Gastrocnemius medialis (tissue), 4 donors: ENCODE measurements around the gene OTULIN. TPM values are rescaled to one million over a fixed set of nuclear protein-coding genes. Genes with fewer than 3 reads are reported as not detected.
A peak's percentile ranks its signal among the peaks of the same experiment; 100 is the strongest.

Experiments used
- ATAC-seq, 2 donors: fragments of 150-250 bp; one replicate each; pipeline ENCODE4 v1.9.1; 2016
- DNase-seq, 2 donors: peaks; one replicate each; pipeline ENCODE4 v3.0.0-alpha.2; 2019
- H3K27ac ChIP-seq, 4 donors: fragments of 200-600 bp; sonication (generic); 1 replicate in 1 of 4; 2 replicates in 3 of 4; pipeline ENCODE4 v1.5.1; 2016 to 2018; ENCODE audit warnings: mild to moderate bottlenecking in 2 of 4, moderate library complexity in 1 of 4
- H3K27me3 ChIP-seq, 3 donors: fragments of 200-600 bp; sonication (generic) in 2 of 3; 1 replicate in 1 of 3; 2 replicates in 2 of 3; pipeline versions ENCODE4 v1.5.1 to v1.6.0; 2016 to 2019; ENCODE audit warnings: mild to moderate bottlenecking in 1 of 3, moderate library complexity in 1 of 3
- H3K36me3 ChIP-seq, 2 donors: fragments of 200-600 bp; sonication (generic) in 1 of 2; one replicate each; pipeline ENCODE4 v1.5.1; 2017 to 2018
- H3K4me1 ChIP-seq, 2 donors: fragments of 200-600 bp; sonication (generic) in 1 of 2; one replicate each; pipeline ENCODE4 v1.5.1; 2016 to 2017; ENCODE audit warnings: mild to moderate bottlenecking in 2 of 2
- H3K4me3 ChIP-seq, 4 donors: fragments of 200-600 bp; sonication (generic) in 3 of 4; 1 replicate in 1 of 4; 2 replicates in 3 of 4; pipeline ENCODE4 v1.5.1; 2016 to 2019; ENCODE audit warnings: mild to moderate bottlenecking in 2 of 4
- H3K9me3 ChIP-seq, 3 donors: fragments of 200-600 bp; sonication (generic) in 2 of 3; 1 replicate in 1 of 3; 2 replicates in 2 of 3; pipeline ENCODE4 v1.5.1; 2016 to 2019
- POLR2A ChIP-seq, 2 donors: fragments of 450-650 bp; IDR thresholded peaks; one replicate each; pipeline ENCODE4 v1.6.1; 2017; ENCODE audit warnings: antibody characterized with exemption in 2 of 2, mild to moderate bottlenecking in 2 of 2, moderate library complexity in 2 of 2
- in situ Hi-C, 4 donors: fragments of 200-750 bp; cut with MboI; loops; one replicate each; pipeline versions ENCODE4 v1.15.0 to v1.8.0; 2017; ENCODE audit warnings: low sequenced_read_pairs in 4 of 4
- intact Hi-C: fragments of 100-400 bp; cut with DNase I; formaldehyde crosslinking; loops from one replicate; pipeline ENCODE4 v1.15.1; 2023; ENCODE audit warnings: low total_unique reads
- total RNA-seq, 4 donors: library from RNA; depleted of rRNA; stranded (reverse); fragments of >200 nt; gene quantifications; one replicate each; pipeline versions ENCODE4 v1.1.0 to v1.2.3, GENCODE V29; 2016
- TF ChIP-seq, protein P1 (sequence below), 5 experiments: fragments of 450-650 bp in 3 of 5; fragments of 200-600 bp in 2 of 5; sonication (generic) in 2 of 5; IDR thresholded peaks in 4 of 5; conservative IDR thresholded peaks in 1 of 5; 1 replicate in 4 of 5; 2 replicates in 1 of 5; pipeline ENCODE4 v1.5.1; 2016 to 2019; ENCODE audit warnings: antibody characterized with exemption in 5 of 5, mild to moderate bottlenecking in 3 of 5, moderate library complexity in 3 of 5

Gene OTULIN
- total RNA-seq, 4 donors from 2014 or later: 15.1 to 28.3 (median 20.2) TPM

DNA sequence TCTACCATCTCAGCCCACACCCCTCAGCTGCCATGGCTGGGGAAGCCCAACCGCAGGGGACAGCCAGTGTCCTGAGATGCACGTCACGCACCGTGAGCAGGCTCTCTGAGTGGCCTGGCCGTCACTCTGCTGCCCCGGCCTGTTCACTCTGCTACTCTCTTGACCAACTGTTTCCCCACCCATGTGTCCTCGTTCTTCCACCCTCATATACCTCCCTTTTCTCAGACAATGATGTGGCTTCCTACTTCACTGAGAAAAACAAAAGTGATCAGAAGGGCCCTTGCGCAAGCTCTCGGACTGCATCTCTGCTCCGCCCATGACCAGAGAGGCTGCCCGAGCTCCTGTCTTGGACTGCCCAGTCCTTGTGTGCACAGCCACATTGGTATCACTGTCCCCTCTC lies 47.6 kb downstream of the OTULIN start:
- no peak for DNase-seq
- in situ Hi-C loops: no loop called here
- Histone ChIP-seq H3K36me3 (peaks cover 0 to 48% of the 10 kb centered on the region in 2 donors), H3K27ac (no peak overlapping the region), H3K9me3 (no peaks in the 10 kb centered on the region), H3K4me1 (peaks cover 4 to 12% of the 10 kb centered on the region in 2 donors), H3K27me3 (no peaks in the 10 kb centered on the region), H3K4me3 (no peak overlapping the region)
- intact Hi-C loops: no loop called here
- ATAC-seq: no peak
- TF ChIP-seq POLR2A (IDR thresholded peaks at IDR 0.05): no peak
- TF ChIP-seq, protein P1, sequence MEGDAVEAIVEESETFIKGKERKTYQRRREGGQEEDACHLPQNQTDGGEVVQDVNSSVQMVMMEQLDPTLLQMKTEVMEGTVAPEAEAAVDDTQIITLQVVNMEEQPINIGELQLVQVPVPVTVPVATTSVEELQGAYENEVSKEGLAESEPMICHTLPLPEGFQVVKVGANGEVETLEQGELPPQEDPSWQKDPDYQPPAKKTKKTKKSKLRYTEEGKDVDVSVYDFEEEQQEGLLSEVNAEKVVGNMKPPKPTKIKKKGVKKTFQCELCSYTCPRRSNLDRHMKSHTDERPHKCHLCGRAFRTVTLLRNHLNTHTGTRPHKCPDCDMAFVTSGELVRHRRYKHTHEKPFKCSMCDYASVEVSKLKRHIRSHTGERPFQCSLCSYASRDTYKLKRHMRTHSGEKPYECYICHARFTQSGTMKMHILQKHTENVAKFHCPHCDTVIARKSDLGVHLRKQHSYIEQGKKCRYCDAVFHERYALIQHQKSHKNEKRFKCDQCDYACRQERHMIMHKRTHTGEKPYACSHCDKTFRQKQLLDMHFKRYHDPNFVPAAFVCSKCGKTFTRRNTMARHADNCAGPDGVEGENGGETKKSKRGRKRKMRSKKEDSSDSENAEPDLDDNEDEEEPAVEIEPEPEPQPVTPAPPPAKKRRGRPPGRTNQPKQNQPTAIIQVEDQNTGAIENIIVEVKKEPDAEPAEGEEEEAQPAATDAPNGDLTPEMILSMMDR (IDR thresholded peaks at IDR 0.05 in 4 of 5, conservative IDR thresholded peaks at IDR 0.05 in 1 of 5): no peak

DNA sequence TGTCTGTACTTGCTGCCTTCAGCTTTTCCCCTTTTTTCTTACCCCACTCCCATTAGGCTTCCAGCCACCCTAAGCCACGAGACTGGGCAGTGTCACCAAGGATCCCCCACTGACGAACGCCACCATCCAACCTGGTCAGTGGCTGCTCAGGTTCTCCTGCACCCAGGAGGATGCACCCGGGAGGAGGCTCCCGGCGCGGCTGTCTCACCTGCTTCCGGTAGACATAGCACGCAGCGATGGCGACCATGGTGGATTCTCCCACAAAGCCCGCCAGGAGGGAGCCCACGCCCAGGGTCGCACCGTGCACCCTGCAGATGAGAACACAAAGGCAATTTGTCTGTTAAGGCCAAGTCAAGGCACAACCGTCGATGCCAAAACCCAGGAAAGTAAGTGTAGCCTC lies 48.1 kb downstream of the OTULIN start:
- Histone ChIP-seq H3K27ac (no peak overlapping the region), H3K9me3 (no peaks in the 10 kb centered on the region), H3K4me1 (peaks cover 4 to 12% of the 10 kb centered on the region in 2 donors), H3K27me3 (no peaks in the 10 kb centered on the region), H3K4me3 (no peak overlapping the region), H3K36me3 (peaks cover 0 to 43% of the 10 kb centered on the region in 2 donors)
- DNase-seq (no peak), ATAC-seq (no peak)
- in situ Hi-C loops (no loop called here), intact Hi-C loops (no loop called here)
- TF ChIP-seq, protein P1 (IDR thresholded peaks at IDR 0.05 in 4 of 5, conservative IDR thresholded peaks at IDR 0.05 in 1 of 5): no peak
- TF ChIP-seq POLR2A (IDR thresholded peaks at IDR 0.05): no peak

DNA sequence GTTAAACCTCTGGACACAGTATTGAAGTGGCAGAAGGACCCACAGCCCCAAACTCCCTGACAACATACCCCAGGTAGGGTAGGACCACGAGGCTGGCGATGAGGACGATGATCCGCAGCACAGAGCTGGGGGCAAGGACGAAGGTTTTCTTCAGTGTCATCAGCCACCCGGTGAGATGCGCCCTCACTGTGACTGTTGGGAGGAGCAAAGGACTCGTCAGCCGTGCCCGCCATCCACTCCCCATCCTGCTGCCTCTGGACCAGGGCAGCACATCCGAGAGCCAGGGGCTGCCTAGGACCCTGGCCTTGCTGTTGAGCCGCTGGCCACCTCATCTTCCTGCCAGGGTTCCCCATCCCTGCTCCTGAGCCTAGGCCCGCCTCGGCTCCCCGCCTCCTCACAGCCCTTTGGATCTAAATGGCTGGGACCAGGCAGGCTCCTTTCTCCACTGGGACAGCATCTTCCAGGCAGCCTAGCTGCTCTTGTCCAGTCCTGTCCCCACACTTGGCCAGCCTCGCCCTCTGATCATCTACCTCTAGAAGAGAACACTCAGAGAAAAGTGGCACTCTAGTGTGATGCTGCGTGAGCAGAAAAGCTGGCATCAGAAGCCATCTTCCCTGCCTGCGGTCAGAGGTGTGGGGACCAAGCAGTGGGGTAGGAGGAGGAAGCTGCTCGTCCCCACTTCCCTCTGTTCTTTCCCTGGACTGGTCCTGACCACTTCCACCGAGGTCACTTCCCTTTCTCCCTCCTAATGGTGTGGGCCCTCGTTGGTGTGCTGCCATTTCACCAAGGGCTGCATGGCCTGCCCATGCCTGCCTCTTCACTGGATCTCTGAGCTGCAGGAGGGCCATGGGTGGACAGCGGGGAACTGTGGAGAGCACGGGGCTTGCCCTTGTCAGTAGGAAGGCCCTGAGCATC lies 49.2 kb downstream of the OTULIN start:
- H3K9me3 ChIP-seq: no peaks in the 10 kb centered on the region
- in situ Hi-C loops (no loop called here), intact Hi-C loops (no loop called here)
- no peak for TF ChIP-seq POLR2A (IDR thresholded peaks at IDR 0.05)
- TF ChIP-seq, protein P1 (IDR thresholded peaks at IDR 0.05 in 4 of 5, conservative IDR thresholded peaks at IDR 0.05 in 1 of 5): no peak
- H3K27ac ChIP-seq: peak overlapping the region; percentile 20 to 67 (median 42)
- DNase-seq: no peak
- peaks cover 0 to 41% of the 10 kb centered on the region in 2 donors for H3K36me3 ChIP-seq
- no peak overlapping the region for H3K4me3 ChIP-seq
- H3K27me3 ChIP-seq: no peaks in the 10 kb centered on the region
- peaks cover 4 to 12% of the 10 kb centered on the region in 2 donors for H3K4me1 ChIP-seq
- ATAC-seq: no peak

DNA sequence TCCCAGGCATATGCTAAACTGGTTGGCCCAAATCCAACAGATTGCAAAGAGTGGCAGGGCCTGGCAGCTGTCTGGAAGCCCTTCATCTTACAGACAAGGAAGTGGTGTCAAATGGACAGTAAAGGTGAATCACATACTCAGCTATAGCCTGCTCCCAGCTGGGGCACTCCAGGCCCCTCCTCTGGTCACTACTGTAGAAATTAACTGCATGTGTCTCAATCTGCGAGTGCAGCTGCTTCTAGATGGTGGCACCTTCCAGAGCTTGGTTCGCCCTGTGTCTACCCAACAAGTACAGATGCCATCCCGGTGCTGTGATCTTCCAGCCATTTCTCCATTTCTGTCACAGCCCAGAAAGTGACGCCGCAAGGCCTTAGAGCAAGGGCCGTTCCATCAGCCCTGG lies 50.2 kb downstream of the OTULIN start:
- no peak overlapping the region for H3K4me3 ChIP-seq
- no peak for TF ChIP-seq POLR2A (IDR thresholded peaks at IDR 0.05)
- TF ChIP-seq, protein P1 (IDR thresholded peaks at IDR 0.05 in 4 of 5, conservative IDR thresholded peaks at IDR 0.05 in 1 of 5): no peak
- peaks cover 0 to 41% of the 10 kb centered on the region in 2 donors for H3K36me3 ChIP-seq
- in situ Hi-C loops (no loop called here), intact Hi-C loops (no loop called here)
- peak; percentile 32 to 82 for DNase-seq
- peak overlapping the region; percentile 20 to 67 (median 42) for H3K27ac ChIP-seq
- H3K4me1 ChIP-seq: peaks cover 4 to 12% of the 10 kb centered on the region in 2 donors
- ATAC-seq: peak; percentile 93 to 98
- no peaks in the 10 kb centered on the region for H3K9me3 ChIP-seq
- H3K27me3 ChIP-seq: no peaks in the 10 kb centered on the region
